DOHH2 (cell line): ENCODE results near the gene CTRB1.

Experiments
- EZH2phosphoT487 ChIP-seq: fragments of 200-600 bp; sonication (generic); IDR thresholded peaks from 2 replicates; pipeline ENCODE4 v1.6.1; 2017; ENCODE audit warnings: borderline replicate concordance, mild to moderate bottlenecking, antibody characterized with exemption, low read length, moderate library complexity, mixed read lengths
- TF ChIP-seq, protein P1 (sequence below): fragments of 200-600 bp; sonication (generic); IDR thresholded peaks from one replicate; pipeline ENCODE4 v1.5.1; 2014; ENCODE audit warnings: antibody characterized with exemption, mild to moderate bottlenecking, low read depth, low read length; ENCODE audit not compliant: poor library complexity, severe bottlenecking

GRCh38 chr16:75216576-75216975, 2.2 kb upstream of the CTRB1 start:
- TF ChIP-seq, protein P1, sequence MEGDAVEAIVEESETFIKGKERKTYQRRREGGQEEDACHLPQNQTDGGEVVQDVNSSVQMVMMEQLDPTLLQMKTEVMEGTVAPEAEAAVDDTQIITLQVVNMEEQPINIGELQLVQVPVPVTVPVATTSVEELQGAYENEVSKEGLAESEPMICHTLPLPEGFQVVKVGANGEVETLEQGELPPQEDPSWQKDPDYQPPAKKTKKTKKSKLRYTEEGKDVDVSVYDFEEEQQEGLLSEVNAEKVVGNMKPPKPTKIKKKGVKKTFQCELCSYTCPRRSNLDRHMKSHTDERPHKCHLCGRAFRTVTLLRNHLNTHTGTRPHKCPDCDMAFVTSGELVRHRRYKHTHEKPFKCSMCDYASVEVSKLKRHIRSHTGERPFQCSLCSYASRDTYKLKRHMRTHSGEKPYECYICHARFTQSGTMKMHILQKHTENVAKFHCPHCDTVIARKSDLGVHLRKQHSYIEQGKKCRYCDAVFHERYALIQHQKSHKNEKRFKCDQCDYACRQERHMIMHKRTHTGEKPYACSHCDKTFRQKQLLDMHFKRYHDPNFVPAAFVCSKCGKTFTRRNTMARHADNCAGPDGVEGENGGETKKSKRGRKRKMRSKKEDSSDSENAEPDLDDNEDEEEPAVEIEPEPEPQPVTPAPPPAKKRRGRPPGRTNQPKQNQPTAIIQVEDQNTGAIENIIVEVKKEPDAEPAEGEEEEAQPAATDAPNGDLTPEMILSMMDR = no peak
- no peak for TF ChIP-seq EZH2phosphoT487
